Measurements from ENCODE around the gene SCAMP5. TPM values are rescaled to one million over a fixed set of nuclear protein-coding genes. Genes with fewer than 3 reads are reported as not detected.

SCAMP5 gene
- total RNA-seq, 4 donors from 2014 or later: 0.47 TPM; not detected in 3

DNA sequence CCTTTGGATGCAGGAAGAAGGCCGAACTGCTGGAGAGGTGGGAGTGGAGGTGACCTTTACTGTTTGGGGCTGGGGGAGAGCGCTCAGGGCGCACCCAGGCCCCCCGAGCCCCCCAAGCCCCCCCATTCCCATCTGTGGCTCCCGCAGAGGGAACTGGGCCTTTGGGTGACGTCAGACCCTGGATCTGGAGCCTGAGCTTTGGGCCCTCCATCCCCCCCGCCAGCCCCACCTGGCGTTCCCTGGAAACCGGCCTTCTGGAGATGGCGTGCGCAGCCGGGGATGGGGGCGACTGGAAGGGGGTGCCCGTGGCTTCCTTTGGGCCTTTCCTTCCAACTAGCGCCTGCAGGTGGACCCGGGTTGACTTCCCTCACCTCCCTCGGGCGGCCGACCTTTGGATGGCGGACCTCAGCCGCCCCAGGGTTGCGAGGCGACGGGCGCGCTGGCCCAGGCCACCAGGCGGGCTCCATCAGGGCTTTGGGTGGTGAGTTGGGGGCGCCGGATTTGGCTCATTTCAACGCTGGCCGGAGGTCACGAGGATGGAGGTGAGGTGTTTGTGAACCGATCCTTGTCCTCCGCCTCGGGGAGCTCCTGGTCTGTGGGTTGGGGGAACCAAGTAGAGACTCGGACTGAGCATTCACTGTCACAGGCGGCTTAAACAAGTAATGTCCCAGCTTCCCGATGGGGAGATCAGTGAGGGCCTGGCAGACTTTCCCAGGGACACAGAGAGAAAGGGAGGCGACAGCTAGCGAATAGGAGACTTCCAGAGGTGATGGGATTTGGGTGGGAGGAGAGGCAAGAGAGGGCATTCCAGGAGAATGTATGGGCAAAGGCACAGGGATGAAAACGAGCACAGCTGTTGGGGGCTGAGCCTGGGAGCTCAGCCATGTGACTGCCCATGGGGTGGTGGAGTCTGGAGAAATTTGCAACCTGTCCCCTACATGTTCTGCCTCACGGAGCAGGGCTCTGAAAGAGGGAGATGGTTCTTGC lies 709 bp downstream of the SCAMP5 start:
- H3K27me3 ChIP-seq: peaks cover 23 to 34% (median 26%) of the 10 kb centered on the region in 3 donors
- ATAC-seq: no peak
- in situ Hi-C loops (cut with MboI; ENCODE audit: low sequenced_read_pairs in 4 of 4): no loop called here

DNA sequence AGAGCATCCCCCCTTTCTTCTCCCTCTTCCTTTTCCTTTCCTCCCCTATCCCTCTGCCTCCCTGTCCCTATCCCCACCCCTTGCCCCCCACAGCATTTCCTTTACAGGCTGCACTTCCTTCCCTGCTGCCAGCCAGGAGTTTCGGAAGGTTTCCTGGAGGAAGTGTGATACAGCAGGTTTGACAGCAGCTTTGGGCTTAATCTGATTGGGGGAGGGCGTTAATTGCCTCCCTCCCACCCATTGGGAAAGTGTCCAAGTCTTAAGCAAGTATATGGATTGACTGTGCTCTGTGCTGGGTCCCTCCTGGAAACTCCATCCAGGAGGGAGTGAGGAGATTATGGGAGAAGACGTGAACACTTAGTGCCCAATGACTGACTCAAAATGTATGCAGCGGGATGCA lies 1.8 kb downstream of the SCAMP5 start:
- H3K9me3 ChIP-seq: no peaks in the 10 kb centered on the region
- no peak overlapping the region for H3K27ac ChIP-seq
- ATAC-seq: no peak
- peaks cover 4 to 10% of the 10 kb centered on the region in 2 donors for H3K4me1 ChIP-seq
- no peak overlapping the region for H3K4me3 ChIP-seq
- H3K36me3 ChIP-seq: no peaks in the 10 kb centered on the region
- intact Hi-C loops (cut with DNase I; ENCODE audit: low total_unique reads) (no loop called here), in situ Hi-C loops (cut with MboI; ENCODE audit: low sequenced_read_pairs in 4 of 4) (no loop called here)
- no peak for DNase-seq
- H3K27me3 ChIP-seq: peaks cover 23 to 30% (median 26%) of the 10 kb centered on the region in 3 donors
- TF ChIP-seq POLR2A (IDR thresholded peaks at IDR 0.05): no peak
- TF ChIP-seq, protein P1, sequence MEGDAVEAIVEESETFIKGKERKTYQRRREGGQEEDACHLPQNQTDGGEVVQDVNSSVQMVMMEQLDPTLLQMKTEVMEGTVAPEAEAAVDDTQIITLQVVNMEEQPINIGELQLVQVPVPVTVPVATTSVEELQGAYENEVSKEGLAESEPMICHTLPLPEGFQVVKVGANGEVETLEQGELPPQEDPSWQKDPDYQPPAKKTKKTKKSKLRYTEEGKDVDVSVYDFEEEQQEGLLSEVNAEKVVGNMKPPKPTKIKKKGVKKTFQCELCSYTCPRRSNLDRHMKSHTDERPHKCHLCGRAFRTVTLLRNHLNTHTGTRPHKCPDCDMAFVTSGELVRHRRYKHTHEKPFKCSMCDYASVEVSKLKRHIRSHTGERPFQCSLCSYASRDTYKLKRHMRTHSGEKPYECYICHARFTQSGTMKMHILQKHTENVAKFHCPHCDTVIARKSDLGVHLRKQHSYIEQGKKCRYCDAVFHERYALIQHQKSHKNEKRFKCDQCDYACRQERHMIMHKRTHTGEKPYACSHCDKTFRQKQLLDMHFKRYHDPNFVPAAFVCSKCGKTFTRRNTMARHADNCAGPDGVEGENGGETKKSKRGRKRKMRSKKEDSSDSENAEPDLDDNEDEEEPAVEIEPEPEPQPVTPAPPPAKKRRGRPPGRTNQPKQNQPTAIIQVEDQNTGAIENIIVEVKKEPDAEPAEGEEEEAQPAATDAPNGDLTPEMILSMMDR (IDR thresholded peaks at IDR 0.05 in 4 of 5, conservative IDR thresholded peaks at IDR 0.05 in 1 of 5): no peak

More for the DNA sequence above, 709 bp downstream of the SCAMP5 start:
- H3K9me3 ChIP-seq: no peaks in the 10 kb centered on the region
- no peak overlapping the region for H3K27ac ChIP-seq
- intact Hi-C loops (cut with DNase I; ENCODE audit: low total_unique reads): no loop called here
- H3K4me1 ChIP-seq: peaks cover 4 to 10% of the 10 kb centered on the region in 2 donors
- H3K4me3 ChIP-seq: peak overlapping the region; percentile 48 to 56 (median 52)
- no peak for TF ChIP-seq POLR2A (IDR thresholded peaks at IDR 0.05)
- H3K36me3 ChIP-seq: no peaks in the 10 kb centered on the region
- DNase-seq: no peak

DNA sequence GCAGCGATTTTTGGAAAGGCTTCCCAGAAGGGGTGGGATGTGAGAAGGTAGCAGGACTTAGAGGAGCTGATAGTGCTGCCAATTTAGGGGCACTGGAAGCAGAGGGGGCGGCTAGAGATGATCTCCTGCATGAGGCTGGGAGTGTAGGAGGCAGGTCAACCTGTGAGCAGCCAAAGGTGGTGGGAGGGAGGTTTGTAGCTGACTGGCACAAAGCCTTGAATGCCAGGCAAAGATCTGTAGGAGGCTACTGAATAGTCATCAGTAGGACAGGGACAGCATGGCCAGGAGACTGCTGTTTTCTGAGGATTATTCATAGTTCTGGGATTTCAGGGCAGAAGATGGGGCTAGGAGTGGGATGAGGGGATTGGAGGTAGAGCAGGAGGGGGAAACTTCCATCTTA lies 2.2 kb downstream of the SCAMP5 start:
- H3K4me1 ChIP-seq: peaks cover 4 to 10% of the 10 kb centered on the region in 2 donors
- H3K36me3 ChIP-seq: no peaks in the 10 kb centered on the region
- in situ Hi-C loops (cut with MboI; ENCODE audit: low sequenced_read_pairs in 4 of 4): no loop called here
- intact Hi-C loops (cut with DNase I; ENCODE audit: low total_unique reads): no loop called here
- DNase-seq: no peak
- no peaks in the 10 kb centered on the region for H3K9me3 ChIP-seq
- no peak overlapping the region for H3K4me3 ChIP-seq
- ATAC-seq: no peak
- H3K27me3 ChIP-seq: peaks cover 23 to 30% (median 26%) of the 10 kb centered on the region in 3 donors
- TF ChIP-seq, protein P1 (IDR thresholded peaks at IDR 0.05 in 4 of 5, conservative IDR thresholded peaks at IDR 0.05 in 1 of 5): no peak
- TF ChIP-seq POLR2A (IDR thresholded peaks at IDR 0.05): no peak
- H3K27ac ChIP-seq: no peak overlapping the region

DNA sequence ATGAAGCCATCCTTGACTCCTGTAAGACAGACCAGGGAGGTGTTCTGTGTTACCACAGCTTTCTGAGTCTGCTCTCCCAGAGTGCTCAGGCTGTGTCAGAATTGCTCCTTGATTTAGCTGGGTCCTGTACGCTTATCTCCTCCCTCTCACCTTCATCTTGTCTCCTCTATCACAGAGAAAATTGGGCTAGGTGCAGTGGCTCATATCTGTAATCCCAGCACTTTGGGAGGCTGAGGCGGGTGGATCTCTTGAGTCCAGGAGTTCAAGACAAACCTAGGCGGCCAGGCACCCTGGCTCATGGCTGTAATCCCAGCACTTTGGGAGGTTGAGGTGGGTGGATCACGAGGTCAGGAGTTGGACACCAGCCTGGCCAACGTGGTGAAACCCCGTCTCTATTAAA lies 5.9 kb downstream of the SCAMP5 start:
- in situ Hi-C loops (cut with MboI; ENCODE audit: low sequenced_read_pairs in 4 of 4) (no loop called here), intact Hi-C loops (cut with DNase I; ENCODE audit: low total_unique reads) (no loop called here)
- DNase-seq: no peak
- Histone ChIP-seq H3K9me3 (no peaks in the 10 kb centered on the region), H3K27me3 (peaks cover 16 to 22% (median 17%) of the 10 kb centered on the region in 3 donors), H3K4me1 (peaks cover 0 to under 1% of the 10 kb centered on the region in 2 donors), H3K4me3 (no peak overlapping the region), H3K36me3 (no peaks in the 10 kb centered on the region), H3K27ac (no peak overlapping the region)
- TF ChIP-seq, protein P1 (IDR thresholded peaks at IDR 0.05 in 4 of 5, conservative IDR thresholded peaks at IDR 0.05 in 1 of 5): no peak
- no peak for TF ChIP-seq POLR2A (IDR thresholded peaks at IDR 0.05)
- no peak for ATAC-seq

DNA sequence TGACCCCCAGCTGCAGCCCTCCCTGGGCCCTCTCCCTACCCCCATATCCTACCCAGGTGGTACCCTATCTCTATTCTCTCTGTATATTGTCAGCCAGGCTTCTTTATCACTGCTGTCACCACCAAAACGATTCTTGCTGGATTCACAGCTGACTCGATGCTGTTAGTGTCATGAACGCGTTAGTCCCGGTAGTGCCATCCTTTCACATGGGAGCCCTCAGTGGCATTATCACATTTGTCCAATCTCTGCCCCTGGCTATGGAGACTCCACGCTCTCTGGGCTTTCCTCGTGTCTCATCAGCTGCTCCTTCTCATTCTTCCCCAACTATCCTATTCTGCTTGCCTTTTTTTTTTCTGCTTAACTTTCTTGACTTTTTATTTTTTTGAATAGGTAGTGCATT lies 7.0 kb downstream of the SCAMP5 start:
- Histone ChIP-seq H3K27me3 (peaks cover 6 to 15% (median 7%) of the 10 kb centered on the region in 3 donors), H3K36me3 (no peaks in the 10 kb centered on the region), H3K27ac (no peak overlapping the region), H3K9me3 (no peaks in the 10 kb centered on the region), H3K4me3 (no peak overlapping the region), H3K4me1 (no peaks in the 10 kb centered on the region)
- in situ Hi-C loops (cut with MboI; ENCODE audit: low sequenced_read_pairs in 4 of 4): no loop called here
- ATAC-seq (no peak), DNase-seq (no peak)
- TF ChIP-seq, protein P1 (IDR thresholded peaks at IDR 0.05 in 4 of 5, conservative IDR thresholded peaks at IDR 0.05 in 1 of 5): no peak
- TF ChIP-seq POLR2A (IDR thresholded peaks at IDR 0.05): no peak
- intact Hi-C loops (cut with DNase I; ENCODE audit: low total_unique reads): no loop called here
